Measurements from ENCODE around the gene WDR64. TPM values are rescaled to one million over a fixed set of nuclear protein-coding genes. Genes with fewer than 3 reads are reported as not detected.

Gene WDR64
- total and polyA plus RNA-seq, 2 donors (not counting 3 experiments of a cell fraction or from before 2014, with no cell fraction given): not detected

DNA sequence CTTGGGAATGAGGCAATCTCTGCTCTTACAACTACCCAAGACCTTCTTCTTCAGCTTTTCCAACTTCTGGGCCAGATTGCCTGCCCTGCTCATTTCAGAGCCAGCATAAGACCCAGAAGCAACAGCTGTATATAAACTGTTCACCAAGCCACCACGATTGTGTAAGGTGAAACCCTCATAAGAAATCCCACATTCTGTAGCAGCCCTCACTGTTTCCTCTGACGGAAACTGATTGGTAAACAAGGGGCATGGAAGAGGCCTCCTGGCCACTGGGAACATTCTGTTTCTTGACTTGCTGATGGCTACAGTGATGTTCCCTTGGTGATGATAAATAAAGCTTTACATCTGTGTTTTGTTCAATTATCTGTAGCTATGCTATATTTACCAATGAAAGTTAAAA is 156.2 kb downstream of the WDR64 start:
- Histone ChIP-seq H3K27me3 (ENCODE audit: control insufficient read depth in 2 of 2, insufficient read depth in 2 of 2, low read length in 2 of 2) (no peaks in the 10 kb centered on the region), H3K4me1 (ENCODE audit: control insufficient read depth, extremely low read depth, insufficient read depth, low read length) (no peaks in the 10 kb centered on the region), H3K4me3 (replicated peaks in 1 of 3; ENCODE audit: insufficient read depth in 1 of 3, low read depth in 1 of 3, low read length in 3 of 3) (no peak overlapping the region), H4K20me1 (replicated peaks; ENCODE audit: control insufficient read depth, extremely low read depth, insufficient read depth, low read length) (no peaks in the 10 kb centered on the region), H3K9me1 (replicated peaks; ENCODE audit: control insufficient read depth, extremely low read depth, insufficient read depth, low read length) (no peaks in the 10 kb centered on the region), H3K4me2 (ENCODE audit: insufficient read depth, low read length) (no peak overlapping the region), H3K27ac (ENCODE audit: insufficient read depth, low read depth, low read length) (no peak overlapping the region), H3K36me3 (ENCODE audit: control insufficient read depth in 2 of 2, extremely low read depth in 1 of 2, insufficient read depth in 2 of 2, low read length in 2 of 2) (no peaks in the 10 kb centered on the region), H3K9me3 (replicated peaks; ENCODE audit: control insufficient read depth, insufficient read depth, low read length) (no peaks in the 10 kb centered on the region), H3K79me2 (ENCODE audit: control insufficient read depth, insufficient read depth, low read length) (no peaks in the 10 kb centered on the region), H3K9ac (replicated peaks; ENCODE audit: extremely low read depth, insufficient read depth, low read length) (no peak overlapping the region), H2AFZ (ENCODE audit: low read depth, low read length) (no peak overlapping the region)
- CTCF ChIA-PET: no interaction called here
- dilution Hi-C loops (cut with MboI; ENCODE audit: extremely low pct_ligation_motif_present, low sequenced_read_pairs): no loop called here
- DNase-seq (ENCODE audit: low read depth, low spot score) (no peak), FAIRE-seq (no peak)
- intact Hi-C loops (cut with micrococcal nuclease): no loop called here
- BruUV-seq (replicated peaks): no TSS peak
- POLR2A ChIA-PET: no interaction called here
- TF ChIP-seq EZH2 (IDR thresholded peaks at IDR 0.05; ENCODE audit: borderline replicate concordance, low read depth, low read length, severe bottlenecking) (no peak), FOS (IDR thresholded peaks at IDR 0.05; ENCODE audit: borderline replicate concordance, insufficient read depth, low read length) (no peak), POLR2AphosphoS5 (IDR thresholded peaks at IDR 0.05; ENCODE audit: insufficient read depth, low read depth, low read length) (no peak), MYC (IDR thresholded peaks at IDR 0.05; ENCODE audit: low read depth, low read length) (no peak), POLR2A (IDR thresholded peaks at IDR 0.05; ENCODE audit: low read depth, low read length) (no peak), JUN (IDR thresholded peaks at IDR 0.05; ENCODE audit: borderline replicate concordance, insufficient read depth, insufficient read length, low read depth) (no peak), GATA2 (IDR thresholded peaks at IDR 0.05; ENCODE audit: insufficient read depth, insufficient read length, low read depth, low read length) (no peak)
- TF ChIP-seq, protein P1, sequence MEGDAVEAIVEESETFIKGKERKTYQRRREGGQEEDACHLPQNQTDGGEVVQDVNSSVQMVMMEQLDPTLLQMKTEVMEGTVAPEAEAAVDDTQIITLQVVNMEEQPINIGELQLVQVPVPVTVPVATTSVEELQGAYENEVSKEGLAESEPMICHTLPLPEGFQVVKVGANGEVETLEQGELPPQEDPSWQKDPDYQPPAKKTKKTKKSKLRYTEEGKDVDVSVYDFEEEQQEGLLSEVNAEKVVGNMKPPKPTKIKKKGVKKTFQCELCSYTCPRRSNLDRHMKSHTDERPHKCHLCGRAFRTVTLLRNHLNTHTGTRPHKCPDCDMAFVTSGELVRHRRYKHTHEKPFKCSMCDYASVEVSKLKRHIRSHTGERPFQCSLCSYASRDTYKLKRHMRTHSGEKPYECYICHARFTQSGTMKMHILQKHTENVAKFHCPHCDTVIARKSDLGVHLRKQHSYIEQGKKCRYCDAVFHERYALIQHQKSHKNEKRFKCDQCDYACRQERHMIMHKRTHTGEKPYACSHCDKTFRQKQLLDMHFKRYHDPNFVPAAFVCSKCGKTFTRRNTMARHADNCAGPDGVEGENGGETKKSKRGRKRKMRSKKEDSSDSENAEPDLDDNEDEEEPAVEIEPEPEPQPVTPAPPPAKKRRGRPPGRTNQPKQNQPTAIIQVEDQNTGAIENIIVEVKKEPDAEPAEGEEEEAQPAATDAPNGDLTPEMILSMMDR (IDR thresholded peaks at IDR 0.05; ENCODE audit: extremely low read depth in 1 of 2, insufficient read depth in 1 of 2, low read depth in 1 of 2, low read length in 2 of 2): no peak
- TF ChIP-seq, protein P2, sequence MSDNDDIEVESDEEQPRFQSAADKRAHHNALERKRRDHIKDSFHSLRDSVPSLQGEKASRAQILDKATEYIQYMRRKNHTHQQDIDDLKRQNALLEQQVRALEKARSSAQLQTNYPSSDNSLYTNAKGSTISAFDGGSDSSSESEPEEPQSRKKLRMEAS (IDR thresholded peaks at IDR 0.05; ENCODE audit: insufficient read depth, insufficient read length): no peak

Measured in endothelial cell of umbilical vein (primary cell).